K562 (cell line): ENCODE results near the gene COL10A1. TPM values are rescaled to one million over a fixed set of nuclear protein-coding genes. Genes with fewer than 3 reads are reported as not detected.

Experiments
- ATAC-seq: fragments of 200-7000 bp; cut with Tn5 transposase; 3 replicates; pipeline ENCODE4 v1.9.1; 2020; ENCODE audit warnings: moderate library complexity
- Bru-seq: library from RNA; stranded (reverse); fragments of 400-500 nt; gene quantifications from one replicate; lab custom pipeline; 2021; lab: Mats Ljungman, UMichigan
- BruChase-seq, 2 experiments: library from RNA; stranded (reverse); fragments of 400-500 nt; gene quantifications; one replicate each; lab custom pipeline; 2021; lab: Mats Ljungman, UMichigan
- BruUV-seq: library from RNA; stranded (reverse); fragments of 400-500 nt; replicated peaks from 2 replicates; lab custom pipeline; 2021; lab: Mats Ljungman, UMichigan
- CTCF ChIA-PET: fragments of 300-600 bp; formaldehyde crosslinking; extraction: SDS; loops from one replicate; lab custom pipeline; 2021; ENCODE audit warnings: low intra/inter-chr PET ratio; lab: Yijun Ruan, JAX
- POLR2A ChIA-PET: fragments of 300-600, 350-650 bp; sonication (Branson Sonifier 250); formaldehyde crosslinking; extraction: SDS; loops from one replicate; lab custom pipeline; 2021; ENCODE audit warnings: antibody characterized with exemption, inconsistent platforms; lab: Yijun Ruan, JAX
- DNase-seq, 4 experiments: peaks; one replicate each; pipeline versions ENCODE4 v3.0.0 to v3.0.0-alpha.2; 2011 to 2018; ENCODE audit warnings: low spot score in 3 of 4, mixed read lengths in 3 of 4; ENCODE audit errors: extremely low read depth in 1 of 4
- FAIRE-seq: peaks from 2 replicates; lab custom pipeline; 2011; peaks lifted over from hg19 to GRCh38; lab: Jason Lieb, UNC
- H2AFZ ChIP-seq: 2 replicates; pipeline ENCODE4 v1.6.0; 2011; ENCODE audit warnings: low read depth, low read length, control low read depth, inconsistent platforms
- H3K27ac ChIP-seq: fragments of 200-600 bp; 3 replicates; pipeline ENCODE4 v1.8.0; 2011; ENCODE audit warnings: low read depth, mild to moderate bottlenecking, control low read depth, inconsistent platforms, low read length, moderate library complexity, mixed read lengths; ENCODE audit errors: extremely low read depth
- H3K27me3 ChIP-seq, 2 experiments: fragments of 300-600 bp in 1 of 2; 2 replicates in 1 of 2; 3 replicates in 1 of 2; pipeline versions ENCODE4 v1.6.0 to v1.8.0; 2011; ENCODE audit warnings: inconsistent platforms in 2 of 2, low read length in 2 of 2, mild to moderate bottlenecking in 1 of 2, mixed read lengths in 1 of 2, moderate library complexity in 1 of 2; ENCODE audit not compliant: control insufficient read depth in 2 of 2, insufficient read depth in 2 of 2
- H3K36me3 ChIP-seq: fragments of 300-600 bp; 3 replicates; pipeline ENCODE4 v1.8.0; 2011; ENCODE audit warnings: mild to moderate bottlenecking, low read length, inconsistent platforms; ENCODE audit not compliant: control insufficient read depth, insufficient read depth
- H3K4me1 ChIP-seq, 2 experiments: fragments of 200-600 bp in 1 of 2; replicated peaks in 1 of 2; 2 replicates in 1 of 2; 3 replicates in 1 of 2; pipeline versions ENCODE4 v1.5.1 to v1.8.0; 2011; ENCODE audit warnings: inconsistent platforms in 2 of 2, low read length in 2 of 2, mild to moderate bottlenecking in 1 of 2, mixed read lengths in 1 of 2, moderate library complexity in 1 of 2; ENCODE audit not compliant: control insufficient read depth in 2 of 2, insufficient read depth in 2 of 2
- H3K4me2 ChIP-seq: 2 replicates; pipeline ENCODE4 v1.6.1; 2011; ENCODE audit warnings: low read length, control low read depth, inconsistent platforms, mixed read lengths; ENCODE audit not compliant: insufficient read depth
- H3K4me3 ChIP-seq: fragments of 200-600 bp; sonication (generic), shearing (Covaris generic); 2 replicates; pipeline ENCODE4 v1.5.1; 2016; ENCODE audit warnings: control low read depth, inconsistent platforms
- H3K79me2 ChIP-seq: fragments of 200-600 bp; 3 replicates; pipeline ENCODE4 v1.8.0; 2011; ENCODE audit warnings: low read length, inconsistent platforms; ENCODE audit not compliant: control insufficient read depth, insufficient read depth
- H3K9ac ChIP-seq, 2 experiments: 2 replicates each; pipeline versions ENCODE4 v1.6.0 to v1.6.1; 2011; ENCODE audit warnings: low read depth in 2 of 2, low read length in 2 of 2, control low read depth in 1 of 2, inconsistent platforms in 1 of 2, mild to moderate bottlenecking in 1 of 2, mixed read lengths in 1 of 2; ENCODE audit not compliant: insufficient read depth in 1 of 2
- H3K9me1 ChIP-seq: one replicate; pipeline ENCODE4 v1.6.0; 2011; ENCODE audit warnings: inconsistent platforms, mild to moderate bottlenecking, low read length, moderate library complexity; ENCODE audit not compliant: control insufficient read depth, insufficient read depth
- H3K9me3 ChIP-seq: replicated peaks from 2 replicates; pipeline ENCODE4 v1.5.1; 2011; ENCODE audit warnings: low read depth, low read length, inconsistent platforms; ENCODE audit not compliant: control insufficient read depth, insufficient read depth
- H4K20me1 ChIP-seq: replicated peaks from 2 replicates; pipeline ENCODE4 v1.6.1; 2011; ENCODE audit warnings: low read length, inconsistent platforms, mixed read lengths; ENCODE audit not compliant: control insufficient read depth, insufficient read depth
- HNRNPL ChIP-seq: fragments of 200-400 bp; formaldehyde crosslinking; IDR thresholded peaks from 2 replicates; pipeline ENCODE4 v1.6.1; 2017; ENCODE audit warnings: low read depth, mild to moderate bottlenecking, low read length
- MAFF ChIP-seq: IDR thresholded peaks from 2 replicates; pipeline ENCODE4 v1.6.1; 2012; ENCODE audit warnings: low read length, improper control_type of control experiment
- NUFIP1 ChIP-seq: fragments of 450-650 bp; IDR thresholded peaks from 2 replicates; pipeline ENCODE4 v1.6.1; 2018; ENCODE audit not compliant: partially characterized antibody
- RBM22 ChIP-seq: fragments of 200-400 bp; formaldehyde crosslinking; IDR thresholded peaks from 2 replicates; pipeline ENCODE4 v1.6.1; 2018; ENCODE audit warnings: low read length, low read depth; ENCODE audit not compliant: poor library complexity, severe bottlenecking
- WGBS: fragments of 100-300 bp; shearing (Covaris generic); methylation state at CpG from one replicate; pipeline ENCODE4 v1.1.6; 2016; ENCODE audit warnings: low coverage, mixed read lengths; ENCODE audit not compliant: insufficient coverage; ENCODE audit errors: missing lambda C conversion rate; 5-methylcytosine and 5-hydroxymethylcytosine counted together
- in situ Hi-C: fragments of 300-500 bp; cut with MboI; formaldehyde crosslinking; loops from 4 replicates; pipeline ENCODE4 v1.15.0; 2018; ENCODE audit warnings: inconsistent platforms, mixed read lengths
- intact Hi-C: fragments of 100-400 bp; cut with micrococcal nuclease; formaldehyde crosslinking; loops from 2 replicates; pipeline ENCODE4 v1.14.2; 2022
- long read RNA-seq, 3 experiments: library from polyadenylated mRNA in 2 of 3; library from RNA in 1 of 3; unstranded in 2 of 3; stranded (forward) in 1 of 3; transcript quantifications; one replicate each; pipeline ENCODE4 v2.0.0, GENCODE V29; 2019 to 2022
- polyA minus RNA-seq, 3 experiments: library from RNA; depleted of rRNA, polyadenylated mRNA; stranded (reverse); fragments of >200 nt; gene quantifications; 2 replicates each; pipeline ENCODE4 v1.2.3, GENCODE V29; 2011
- polyA plus RNA-seq, 8 experiments: library from polyadenylated mRNA; depleted of rRNA in 4 of 8; stranded (reverse) in 5 of 8; unstranded in 3 of 8; fragments of >200 nt; fragmentation: Nextera tagmentation in 2 of 8; fragmentation: Illumina TruSeq in 1 of 8; extraction: Ambion mirVana in 2 of 8; extraction: Trizol in 1 of 8; gene quantifications; 2 replicates each; pipeline versions ENCODE4 v1.2.1 to v1.2.3, GENCODE V29; 2011 to 2014; ENCODE audit warnings: inconsistent platforms in 1 of 8, missing spikeins in 1 of 8
- total RNA-seq, 7 experiments: library from RNA; depleted of rRNA in 6 of 7; stranded (reverse); fragments of >200 nt in 6 of 7; fragmentation: Illumina TruSeq in 2 of 7; extraction: Trizol in 2 of 7; gene quantifications; 2 replicates each; pipeline versions ENCODE4 v1.2.1 to v1.2.3, GENCODE V29; 2011 to 2021; ENCODE audit warnings: low replicate concordance in 1 of 7

Gene COL10A1
- total RNA-seq (2011; cell fraction: chromatin; rRNA removed; ENCODE audit: low replicate concordance), result not detected in 2 replicates
- total RNA-seq (2011; cell fraction: nucleolus; rRNA removed), result not detected in 2 replicates
- not detected in 2 replicates for total RNA-seq (2011; cell fraction: nucleoplasm; rRNA removed)
- total RNA-seq (2014; rRNA removed) (not detected in 2 replicates), total RNA-seq (2014; rRNA removed; fragmentation: Illumina TruSeq; extraction: Trizol) (not detected in 2 replicates), total RNA-seq (2015; rRNA removed; fragmentation: Illumina TruSeq; extraction: Trizol) (not detected in 2 replicates), total RNA-seq (2021) (not detected in 2 replicates), polyA plus RNA-seq (2011; rRNA removed) (not detected in 2 replicates), polyA plus RNA-seq (2014; fragmentation: Illumina TruSeq; extraction: Trizol) (0.06 TPM in 1 of 2 replicates, not detected in the other), polyA plus RNA-seq (2014; fragmentation: Nextera tagmentation; extraction: Ambion mirVana) (under 1 TPM in 1 of 2 experiments, not detected in 1; 0.08 TPM), polyA plus RNA-seq (2014; rRNA removed) (not detected in 2 replicates), polyA minus RNA-seq (2011; rRNA and poly(A)+ RNA removed) (not detected in 2 replicates), Bru-seq, nascent RNA (not detected), BruChase-seq, experiment 1, labeled RNA remaining after a 2-hour chase (not detected), BruChase-seq, experiment 2, labeled RNA remaining after a 6-hour chase (not detected)
- polyA plus RNA-seq (2011; cell fraction: cytosol; rRNA removed), result not detected in 2 replicates
- not detected in 2 replicates for polyA plus RNA-seq (2011; cell fraction: nucleus; rRNA removed)
- polyA plus RNA-seq (2012), result 0.07 TPM in 2 replicates
- not detected in 2 replicates for polyA minus RNA-seq (2011; cell fraction: cytosol; rRNA and poly(A)+ RNA removed)
- not detected in 2 replicates for polyA minus RNA-seq (2011; cell fraction: nucleus; rRNA and poly(A)+ RNA removed)
- long read RNA-seq, experiment 1, partial matches to known transcripts, result 0 of 1 reads
- long read RNA-seq, experiment 1, other reads (novel, unspliced or antisense), result 1 of 1 reads
- long read RNA-seq, experiment 2, result 0 reads
- long read RNA-seq, experiment 3, result 0 reads

- Histone ChIP-seq H3K79me2 (no peaks in the 10 kb centered on the region), H3K9me3 (no peaks in the 10 kb centered on the region), H3K36me3 (no peaks in the 10 kb centered on the region), H3K9me1 (no peaks in the 10 kb centered on the region), H3K4me2 (no peak within 1 kb of the TSS), H3K4me3 (no peak within 1 kb of the TSS), H3K27me3 (no peaks in the 10 kb centered on the region), H3K27ac (no peak within 1 kb of the TSS), H2AFZ (no peak within 1 kb of the TSS), H3K4me1 (no peaks in the 10 kb centered on the region), H4K20me1 (no peaks in the 10 kb centered on the region), H3K9ac (no peak within 1 kb of the TSS)
- ChIA-PET POLR2A (no interaction called here), CTCF (no interaction called here)
- no peak for ATAC-seq
- intact Hi-C loops, result loop anchor here (5.0 kb wide), 1 partner anchor 71 kb away; no protein-coding TSS in a partner anchor
- BruUV-seq, result no TSS peak
- no peak for TF ChIP-seq RBM22
- no peak for TF ChIP-seq NUFIP1
- no peak for TF ChIP-seq MAFF
- TF ChIP-seq HNRNPL, result no peak
- 75% methylated on average over 6 of the region's 6 CpGs for WGBS
- in situ Hi-C loops, result no loop called here
- no peak for DNase-seq
- no peak for FAIRE-seq
These were observed at the start of gene COL10A1 for GRCh38 chr6:116126032-116126431. Gene COL10A1, minus strand, starts transcription at chr6:116126132. Its CDS starts 640 bp downstream, at chr6:116125492.
